NCI-H345 (cell line): ENCODE results near the gene CEP250.
A peak's percentile ranks its signal among the peaks of the same experiment; 100 is the strongest.

Experiments
- DNase-seq: peaks from one replicate; lab custom pipeline; 2025; lab: John Stamatoyannopoulos, UW

CEP250 gene

DNA sequence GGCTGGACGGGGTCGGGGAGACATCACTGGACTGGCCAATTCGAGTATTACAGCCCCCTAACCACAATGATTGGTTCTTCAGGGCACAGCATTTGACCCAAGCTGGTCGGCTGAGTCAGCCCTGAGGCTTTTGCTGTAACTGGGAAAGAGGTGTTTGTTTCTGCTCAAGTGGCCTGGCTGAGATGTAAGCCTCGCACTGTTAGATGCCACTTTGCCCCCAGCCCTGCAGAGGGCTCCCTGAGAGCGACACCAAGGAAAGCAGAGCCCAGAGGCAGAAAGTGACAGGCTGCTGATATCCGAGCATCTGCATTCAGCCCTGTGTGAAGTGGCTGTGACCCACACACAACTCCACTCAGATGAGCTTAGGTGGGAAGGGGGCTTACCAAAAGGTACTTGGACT, 105.9 kb downstream of the CEP250 start:
- DNase-seq, result peak; percentile 66

DNA sequence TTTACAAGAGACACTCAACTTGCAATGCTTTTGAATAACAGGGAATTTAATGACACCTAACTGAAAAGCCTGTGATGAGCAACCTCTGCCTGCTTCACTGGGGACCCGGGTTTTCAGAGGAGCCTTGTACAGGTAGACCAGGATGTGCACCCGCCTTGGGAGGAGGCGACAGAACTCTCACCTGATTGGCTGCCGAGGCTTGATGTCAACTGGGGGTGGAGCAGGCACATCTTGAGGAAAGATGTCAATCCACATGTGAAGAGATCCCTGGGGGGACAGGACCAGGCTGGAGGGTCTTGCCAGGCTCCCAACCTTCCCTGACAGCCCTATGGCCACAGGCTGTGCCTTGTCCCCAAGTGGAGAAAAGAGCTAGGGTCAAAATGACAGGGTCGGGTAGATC, 106.3 kb downstream of the CEP250 start:
- no peak for DNase-seq

- DNase-seq, result no peak
These were observed 107.2 kb downstream of the CEP250 start for GRCh38 chr20:35562541-35563110.

DNA sequence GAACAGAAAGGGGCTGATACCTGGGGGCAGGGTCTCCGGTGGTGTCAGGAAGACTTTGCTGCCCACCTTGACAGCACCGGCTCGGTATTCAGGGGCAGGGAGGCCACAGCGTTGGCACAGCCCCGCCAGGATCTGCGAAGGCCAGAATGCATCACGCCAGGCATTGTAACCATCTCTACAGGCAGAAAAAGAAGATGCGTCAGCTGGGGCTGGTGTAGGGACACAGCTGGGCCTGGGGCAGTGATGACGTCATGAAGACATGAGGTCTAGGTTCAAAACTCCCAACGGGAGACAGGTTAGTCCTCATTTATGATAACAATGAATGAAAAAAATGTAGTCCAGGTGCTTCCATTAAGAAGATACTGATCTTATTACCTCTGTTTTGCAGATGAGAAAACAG, 108.4 kb downstream of the CEP250 start:
- no peak for DNase-seq

DNA sequence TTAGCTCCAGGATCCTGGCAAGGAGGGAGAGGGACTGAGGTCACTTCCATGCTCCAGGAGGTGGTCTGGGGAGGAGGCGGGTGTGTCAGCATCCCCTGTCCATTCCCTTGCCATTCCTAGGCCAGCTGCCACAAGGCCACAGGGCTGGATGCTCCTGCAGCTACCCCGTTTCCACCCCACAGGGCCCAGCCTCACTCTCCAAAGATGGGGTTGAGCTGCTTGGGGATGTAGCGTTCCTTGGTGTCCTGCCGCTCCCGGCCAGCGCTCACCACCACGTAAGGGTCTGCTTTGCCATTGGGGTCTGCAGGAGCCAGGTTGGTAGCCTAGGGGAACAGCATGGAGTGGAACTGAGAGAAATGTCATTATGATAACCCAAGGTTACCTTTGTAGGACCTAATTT, 109.5 kb downstream of the CEP250 start:
- no peak for DNase-seq

DNA sequence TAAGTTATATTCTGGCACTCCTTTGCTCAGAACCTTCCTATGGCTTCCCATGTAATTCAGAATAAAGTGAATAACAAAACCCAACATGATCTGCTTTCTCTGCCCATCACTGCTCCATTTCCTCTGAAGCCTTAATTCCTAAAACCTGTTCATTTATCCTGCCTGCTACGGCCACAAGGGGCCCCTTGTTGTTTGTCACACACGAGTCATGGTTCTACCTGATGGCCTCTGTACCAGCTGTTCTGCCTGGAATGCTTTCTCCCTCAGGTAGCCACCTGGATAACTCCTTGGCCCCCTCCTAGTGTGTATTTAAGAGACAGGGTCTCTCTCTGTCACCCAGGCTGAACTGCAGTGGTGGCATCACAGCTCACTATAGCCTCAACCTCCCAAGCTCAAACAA, 113.2 kb downstream of the CEP250 start:
- peak; percentile 10 for DNase-seq
